NCI-H187 treated with DMSO at 0.1 percent for 48 hours (cell line): ENCODE results near the gene GALM.
"Not testable (repeated sequence)": the region's sequence is repeated elsewhere in the genome, so short reads cannot be mapped to it uniquely, and the experiment has no call there.

Experiments
- DNase-seq: peaks from one replicate; lab custom pipeline; 2025; lab: John Stamatoyannopoulos, UW

Gene GALM

DNA sequence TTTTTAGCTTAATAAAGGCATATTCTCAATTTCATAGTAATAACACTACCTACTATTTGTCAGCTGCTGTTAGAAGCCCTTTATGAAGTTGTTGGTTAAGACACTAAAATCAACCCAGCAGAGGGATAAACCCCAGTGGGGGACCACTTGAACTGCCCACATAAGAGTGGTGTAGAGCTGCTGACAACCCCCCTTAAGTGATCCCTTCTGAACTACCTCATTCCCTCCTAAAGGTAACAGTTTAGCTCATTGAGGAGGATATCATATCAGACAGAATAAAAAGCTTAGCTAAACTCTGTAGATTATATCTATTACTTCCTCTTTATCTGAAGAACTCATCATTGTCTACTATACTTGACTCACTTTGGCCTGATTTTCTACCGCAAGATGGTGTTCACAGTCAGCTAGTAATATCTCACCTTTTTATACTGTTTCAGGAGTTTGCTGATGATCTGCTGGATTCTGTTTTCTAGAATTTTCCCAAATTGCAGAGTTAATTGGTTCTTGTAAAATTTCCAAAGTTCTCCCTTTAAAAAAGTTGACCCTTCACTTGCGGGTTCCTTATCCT, 16.2 kb downstream of the GALM start:
- DNase-seq, result no peak

DNA sequence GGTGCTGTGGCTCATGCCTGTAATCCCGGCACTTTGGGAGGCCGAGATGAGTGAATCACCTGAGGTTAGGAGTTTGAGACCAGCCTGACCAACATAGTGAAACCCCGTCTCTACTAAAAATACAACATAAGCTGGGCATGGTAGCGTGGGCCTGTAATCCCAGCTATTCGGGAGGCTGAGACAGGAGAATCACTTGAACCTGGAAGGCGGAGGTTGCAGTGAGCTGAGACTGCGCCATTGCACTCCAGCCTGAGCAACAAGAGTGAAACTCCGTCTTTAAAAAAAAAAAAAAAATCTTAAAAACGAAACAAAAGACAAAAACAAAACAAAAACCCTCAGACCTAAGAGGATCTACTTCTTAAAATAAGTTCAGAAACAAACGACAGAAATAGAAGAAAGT, 16.7 kb downstream of the GALM start:
- not testable (repeated sequence) for DNase-seq

DNA sequence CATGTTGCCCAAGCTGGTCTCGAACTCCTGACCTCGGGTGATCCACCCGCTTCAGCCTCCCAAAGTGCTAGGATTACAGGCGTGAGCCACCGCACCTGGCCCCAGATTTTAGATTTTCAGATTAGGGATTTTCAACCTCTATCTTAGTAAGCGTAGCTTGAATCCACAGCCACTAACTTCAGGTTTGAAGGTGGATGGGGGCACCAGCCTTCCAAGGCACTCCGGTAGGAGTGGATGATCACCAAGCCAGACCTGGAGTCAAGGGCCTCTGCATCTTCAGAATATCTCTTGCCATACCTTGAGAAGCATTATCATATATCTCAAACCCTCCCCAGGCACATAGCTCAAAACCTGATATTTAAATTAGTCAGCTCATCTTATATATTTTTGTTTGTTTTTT, 17.9 kb downstream of the GALM start:
- DNase-seq, result no peak

DNA sequence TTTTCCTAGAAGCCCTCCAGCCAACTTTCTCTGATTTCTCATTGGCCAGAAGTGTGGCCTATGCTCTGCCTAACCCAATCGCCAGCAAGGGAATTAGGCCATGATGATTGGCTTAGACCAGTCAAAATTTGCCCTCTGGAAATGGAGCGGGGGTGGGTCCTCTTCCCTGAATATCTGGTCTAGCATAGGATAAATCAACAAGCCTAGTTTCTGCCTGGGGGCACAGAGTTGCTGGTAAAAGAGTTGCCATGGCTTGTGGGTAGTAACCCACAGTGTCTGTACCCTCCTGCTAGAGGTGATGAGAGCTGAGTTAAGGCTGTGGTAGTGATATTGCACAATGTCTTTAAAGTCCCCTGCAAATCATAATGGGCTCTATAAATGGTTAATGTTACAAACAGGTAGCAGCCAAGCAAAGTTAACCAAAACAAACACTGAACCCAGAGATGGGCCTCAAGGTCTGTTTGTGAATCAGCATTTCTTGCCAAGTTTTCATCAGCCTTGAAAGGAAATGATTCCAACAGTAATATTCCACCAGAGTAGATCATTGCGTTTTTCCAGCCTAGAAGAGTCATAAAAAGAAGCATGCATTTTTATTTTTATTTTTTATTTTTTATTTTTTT, 19.3 kb downstream of the GALM start:
- no peak for DNase-seq

DNA sequence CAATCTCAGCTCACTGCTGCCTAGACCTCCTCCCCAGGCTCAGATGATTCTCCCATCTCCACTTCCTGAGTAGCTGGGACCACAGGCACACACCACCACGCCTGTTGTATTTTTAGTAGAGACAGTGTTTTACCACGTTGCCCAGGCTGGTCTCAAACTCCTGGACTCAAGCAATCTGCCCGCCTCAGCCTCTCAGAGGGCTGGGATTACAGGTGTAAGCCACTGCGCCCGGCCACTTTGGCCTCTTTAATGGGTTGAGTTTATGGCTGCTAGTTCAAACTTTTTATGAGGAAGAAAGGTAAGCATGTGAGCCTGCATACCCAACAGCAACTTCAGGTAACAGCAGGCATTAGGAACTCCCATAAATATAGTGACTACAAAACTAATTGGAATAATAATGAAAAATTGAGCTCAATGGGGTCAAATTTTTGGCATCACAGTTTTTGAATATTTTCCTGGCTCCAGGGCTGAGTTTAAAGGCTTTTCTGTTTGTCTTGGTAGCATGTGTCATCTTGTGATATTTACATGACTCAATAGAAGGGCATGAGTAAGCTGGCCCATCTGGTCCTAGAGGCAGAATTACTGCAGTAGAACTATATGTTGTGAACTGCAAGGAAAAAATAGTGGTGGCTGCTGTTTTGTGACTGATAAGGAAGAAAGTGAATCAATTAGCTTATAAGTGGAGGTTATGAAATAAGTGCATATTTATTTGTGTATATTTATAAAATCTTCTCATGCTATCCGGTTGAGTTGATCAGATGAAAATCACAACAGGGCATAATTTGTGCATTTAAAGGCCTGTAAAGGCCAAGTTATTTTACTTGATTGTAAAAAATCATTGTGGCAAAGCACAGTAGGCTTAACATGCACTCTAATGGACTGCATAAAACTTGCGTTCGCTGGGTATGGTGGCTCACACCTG, 24.8 kb downstream of the GALM start:
- no peak for DNase-seq

DNA sequence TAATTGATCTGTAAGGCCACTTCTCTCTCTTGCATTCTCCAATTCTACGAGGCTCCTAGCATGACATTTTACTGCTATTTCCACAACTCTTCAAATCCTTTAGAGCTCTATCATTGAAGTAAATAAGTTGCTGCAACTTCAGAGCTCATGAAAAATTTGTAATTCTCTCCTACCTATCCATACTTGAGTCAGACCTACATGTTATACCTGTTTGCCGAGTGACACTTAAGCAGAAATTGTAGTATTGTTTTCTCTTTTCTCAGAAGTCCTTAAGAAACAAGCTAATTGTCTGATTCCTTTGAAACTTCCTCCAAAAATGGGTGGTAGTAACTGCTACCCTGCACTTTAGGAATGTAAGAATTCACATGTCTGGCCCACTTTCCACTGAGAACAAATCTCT, 26.1 kb downstream of the GALM start:
- DNase-seq, result no peak

DNA sequence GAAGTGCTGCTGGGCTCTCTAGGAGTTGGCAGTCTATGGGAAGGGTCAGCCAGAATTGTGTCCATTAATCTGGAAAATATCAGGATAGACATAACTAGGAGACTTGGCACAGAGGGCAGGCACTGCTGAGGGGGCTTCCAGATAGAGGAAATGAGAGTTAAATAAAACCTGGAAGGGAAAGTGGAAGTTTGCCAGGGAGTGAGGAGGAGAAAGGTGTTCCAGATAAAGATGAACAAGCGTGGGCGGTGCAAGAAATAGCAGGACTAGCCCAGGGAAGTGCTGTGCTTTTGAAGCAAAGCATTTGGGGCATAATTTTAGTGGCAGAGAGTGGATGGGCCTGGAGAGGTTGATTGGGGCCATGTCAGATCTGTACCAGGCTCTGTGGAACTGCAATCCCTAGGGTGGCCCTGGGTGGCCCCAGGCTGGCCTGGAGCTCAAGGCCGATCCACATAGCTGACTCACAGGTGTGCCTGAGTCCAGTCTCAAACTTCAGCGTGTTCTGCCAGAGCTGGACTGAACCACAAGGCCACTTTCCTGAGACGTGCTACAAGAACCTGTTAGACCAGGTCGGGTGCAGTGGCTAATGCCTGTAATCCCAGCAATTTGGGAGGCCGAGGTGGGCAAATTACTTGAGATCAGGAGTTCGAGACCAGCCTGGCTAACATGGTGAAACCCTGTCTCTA, 26.9 kb downstream of the GALM start:
- no peak for DNase-seq

DNA sequence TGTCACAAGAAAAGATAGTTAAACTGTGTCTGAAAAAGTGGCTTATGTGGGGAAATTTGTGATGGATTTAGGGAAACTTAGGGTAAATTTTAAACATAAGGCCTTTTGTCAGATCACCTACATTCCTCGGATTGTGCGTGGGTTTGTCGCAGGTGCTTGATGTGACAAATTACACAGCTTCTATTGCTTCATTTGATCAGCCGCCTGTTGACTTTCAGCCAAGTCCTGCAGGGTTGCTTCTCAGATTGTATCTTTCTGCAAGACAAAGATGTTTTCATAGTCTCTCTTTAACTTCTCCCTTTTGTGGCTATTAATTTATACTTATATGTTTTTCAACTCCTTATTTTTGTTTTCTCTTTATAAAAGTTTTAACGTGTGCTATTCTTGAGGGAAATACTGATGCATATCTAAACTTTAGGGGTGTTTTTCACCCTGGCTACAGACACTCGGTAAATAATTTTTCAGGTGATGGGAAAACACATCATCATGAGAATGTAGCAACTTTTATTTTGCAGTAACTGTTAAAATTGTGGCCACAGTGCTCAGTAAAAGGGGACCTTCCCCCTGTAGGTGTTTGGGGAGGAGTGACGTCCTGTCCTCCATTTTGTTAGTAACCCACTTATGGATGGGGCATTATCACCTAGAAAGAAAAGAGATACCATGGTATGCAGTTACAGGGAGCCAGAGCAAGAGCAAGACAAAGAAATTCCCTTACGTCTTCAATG, 31.4 kb downstream of the GALM start:
- DNase-seq, result no peak

DNA sequence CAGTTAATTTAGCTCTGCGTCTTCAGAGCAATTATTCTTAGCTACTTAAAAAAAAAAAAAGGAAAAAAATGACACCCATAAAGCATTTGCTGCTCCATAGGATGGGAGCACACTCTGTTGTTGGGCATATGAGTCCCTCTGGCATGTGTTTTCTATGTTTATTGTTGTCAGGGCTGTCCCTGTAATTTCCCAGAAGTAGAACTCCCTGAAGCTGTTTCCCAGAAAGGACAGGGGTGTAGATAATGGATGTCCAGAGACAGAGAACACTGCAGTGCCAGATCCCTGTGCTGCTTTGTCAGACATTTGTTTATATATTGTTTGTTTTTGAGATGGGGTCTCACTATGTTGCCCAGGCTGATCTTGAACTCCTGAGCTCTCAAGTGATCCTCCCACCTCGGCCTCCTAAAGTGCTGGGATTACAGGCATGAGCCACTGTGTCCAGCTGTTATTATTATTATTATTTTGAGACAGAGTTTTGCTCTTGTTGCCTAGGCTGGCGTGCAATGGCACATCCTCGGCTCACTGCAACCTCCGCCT, 32.6 kb downstream of the GALM start:
- no peak for DNase-seq

DNA sequence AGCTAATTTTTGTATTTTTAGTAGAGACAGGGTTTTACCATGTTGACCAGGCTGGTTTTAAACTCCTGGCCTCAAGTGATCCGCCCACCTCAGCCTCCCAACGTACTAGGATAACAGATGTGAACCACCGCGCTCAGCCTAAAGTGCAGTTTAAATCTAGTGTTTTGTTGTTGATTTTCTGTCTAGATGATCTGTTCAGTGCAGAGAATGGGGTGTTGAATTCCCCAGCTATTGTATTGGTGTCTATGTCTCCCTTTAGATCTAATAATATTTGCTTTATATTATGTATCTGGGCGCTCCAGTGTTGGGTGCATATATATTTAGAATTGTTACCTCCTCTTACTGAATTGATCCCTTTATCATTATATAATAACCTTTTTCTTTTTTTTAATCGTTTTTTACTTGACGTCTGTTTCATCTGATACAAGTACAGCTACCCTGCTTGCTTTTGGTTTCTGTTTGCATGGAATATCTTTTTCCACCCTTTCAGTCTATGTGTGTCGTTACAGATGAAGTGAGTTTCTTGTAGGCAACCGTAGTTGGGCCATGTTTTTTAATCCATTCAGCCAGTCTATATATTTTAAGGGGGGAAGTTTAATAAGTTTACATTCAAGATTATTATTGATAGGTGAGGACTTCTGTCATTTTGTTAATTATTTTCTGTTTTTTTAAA, 34.3 kb downstream of the GALM start:
- no peak for DNase-seq

DNA sequence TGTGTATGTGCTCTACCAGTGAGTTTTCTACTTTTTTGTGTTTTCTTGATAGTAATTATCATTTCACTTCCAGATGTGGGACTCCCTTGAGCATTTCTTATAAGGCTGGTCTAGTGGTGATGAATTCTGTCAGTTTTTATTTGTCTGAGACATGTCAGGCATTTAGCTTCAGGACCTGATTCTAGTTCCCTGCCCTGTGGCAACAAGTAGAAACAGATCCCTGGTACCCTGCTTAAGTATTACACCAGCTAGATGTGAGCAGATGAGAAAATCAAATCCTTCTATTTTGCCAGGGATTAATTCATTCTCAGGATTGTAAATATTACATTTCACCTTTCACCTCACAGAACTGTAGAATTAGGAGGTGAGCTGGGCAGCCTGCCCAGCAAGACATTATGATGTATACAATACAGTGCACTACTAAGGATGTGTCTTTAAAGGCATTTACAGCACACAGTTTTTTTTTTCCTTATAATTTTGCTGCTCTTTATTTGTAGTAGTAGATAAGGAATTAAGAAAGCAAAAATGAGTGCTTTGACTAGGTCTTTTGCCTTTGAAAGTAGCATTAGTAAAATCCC, 35.1 kb downstream of the GALM start:
- DNase-seq, result no peak

DNA sequence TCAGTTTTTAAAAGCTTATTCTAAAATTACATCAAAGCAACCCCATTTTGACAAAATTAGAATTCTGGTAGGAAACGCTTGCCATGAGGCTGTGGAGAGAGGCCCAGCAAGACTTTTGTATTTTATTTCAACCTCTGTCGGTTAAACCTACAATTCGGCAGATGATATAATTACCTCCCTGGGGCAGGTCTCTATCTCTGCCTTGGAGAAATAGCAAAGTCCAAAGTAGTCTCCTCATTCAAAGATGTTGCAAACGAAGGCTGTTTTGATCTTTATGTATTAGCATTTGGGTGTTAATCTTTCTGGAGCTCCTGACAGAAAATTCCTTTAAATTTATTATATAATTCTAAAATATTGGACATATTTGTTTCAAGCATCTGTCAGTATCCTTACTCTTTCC, 35.6 kb downstream of the GALM start:
- DNase-seq, result no peak

DNA sequence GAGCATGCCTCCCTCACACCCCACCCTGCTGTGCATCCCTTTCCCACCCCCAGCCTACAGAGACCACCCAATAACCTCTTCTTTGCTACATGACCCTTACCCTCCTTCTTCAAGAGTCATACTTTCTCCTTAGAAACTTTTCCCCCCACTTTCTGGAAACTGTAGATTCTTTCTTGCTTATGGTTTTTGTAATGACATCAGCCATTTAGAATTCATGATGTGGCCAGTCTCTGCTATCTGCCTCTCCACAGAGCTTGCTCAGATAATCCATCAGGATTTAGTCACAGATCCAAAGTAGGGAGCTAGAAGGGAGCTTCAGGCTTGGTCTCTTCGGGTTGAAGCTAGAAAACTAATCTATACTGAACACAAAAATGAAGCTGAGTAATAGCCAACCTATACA, 36.5 kb downstream of the GALM start:
- DNase-seq, result no peak

DNA sequence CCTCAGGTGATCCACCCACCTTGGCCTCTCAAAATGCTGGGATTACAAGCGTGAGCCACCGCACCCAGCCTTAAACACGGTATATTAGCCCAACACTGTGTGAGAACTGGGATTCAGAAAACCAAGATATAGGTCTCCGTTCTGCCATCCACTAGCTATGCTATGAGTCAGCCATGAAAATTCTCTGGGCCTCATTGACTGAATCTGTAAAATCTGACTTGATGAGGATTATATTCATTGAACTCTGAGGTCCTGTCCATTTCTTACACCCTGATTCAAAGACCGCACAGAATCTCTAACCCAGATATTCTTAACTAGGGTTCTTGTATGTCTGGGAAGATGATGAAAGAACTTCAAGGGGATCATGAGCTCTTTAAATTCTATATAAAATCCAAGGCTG, 37.4 kb downstream of the GALM start:
- not testable (repeated sequence) for DNase-seq

DNA sequence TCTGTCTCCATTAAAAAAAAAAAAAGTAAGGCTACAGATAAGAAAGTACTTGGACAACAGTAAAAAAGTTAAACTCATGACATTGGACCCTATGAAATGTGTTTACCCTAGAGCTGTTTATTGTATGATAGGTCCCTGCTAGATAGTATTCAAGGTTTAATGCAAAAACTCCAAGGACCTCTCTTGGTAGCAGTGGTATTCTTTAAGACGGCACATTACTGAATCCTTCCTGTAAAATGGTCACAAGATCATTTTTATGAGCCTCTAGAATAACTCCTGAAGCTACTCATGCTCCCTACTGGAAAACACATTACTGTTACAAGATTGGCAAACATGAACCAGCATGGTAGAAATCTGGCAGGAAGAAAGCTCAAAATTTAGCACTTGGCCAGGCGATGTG, 38.8 kb downstream of the GALM start:
- no peak for DNase-seq

DNA sequence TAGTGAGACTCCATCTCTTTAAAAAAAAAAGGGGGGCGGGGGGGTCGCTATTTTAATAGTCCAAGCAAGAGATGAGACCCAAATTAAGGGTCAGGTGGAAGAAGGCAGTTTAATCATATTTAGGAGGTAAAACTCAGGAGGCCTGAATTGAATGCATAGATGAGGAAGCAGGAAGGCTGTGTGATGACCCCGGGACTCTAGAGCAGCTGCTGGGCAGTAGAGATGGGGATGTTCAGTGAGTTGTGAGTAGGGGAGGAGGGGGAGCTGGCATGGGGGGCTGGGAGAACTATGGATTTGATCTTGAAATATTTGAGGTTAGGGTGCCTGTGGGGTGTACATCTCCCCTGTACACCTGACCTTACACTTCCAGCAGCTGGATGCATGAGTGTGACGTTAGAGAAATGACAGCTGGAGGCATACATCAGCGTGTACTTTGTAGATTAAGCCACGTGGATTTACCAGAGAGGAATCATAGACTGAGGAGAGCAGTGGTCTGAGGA, 41.0 kb downstream of the GALM start:
- DNase-seq, result no peak

DNA sequence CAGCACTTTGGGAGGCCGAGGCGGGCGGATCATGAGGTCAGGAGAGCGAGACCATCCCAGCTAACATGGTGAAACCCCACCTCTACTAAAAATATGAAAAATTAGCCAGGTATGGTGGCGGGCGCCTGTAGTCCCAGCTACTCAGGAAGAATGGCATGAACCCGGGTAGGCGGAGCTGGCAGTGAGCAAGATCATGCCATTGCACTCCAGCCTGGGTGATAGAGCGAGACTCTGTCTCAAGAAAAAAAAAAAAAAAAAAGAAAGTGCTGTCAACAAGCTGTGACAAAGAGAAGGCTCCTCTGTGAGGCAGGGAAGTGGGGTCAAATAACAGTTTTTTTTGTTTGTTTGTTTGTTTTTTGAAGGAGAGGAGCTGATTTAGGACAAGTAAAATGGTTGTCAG, 42.6 kb downstream of the GALM start:
- not testable (repeated sequence) for DNase-seq

DNA sequence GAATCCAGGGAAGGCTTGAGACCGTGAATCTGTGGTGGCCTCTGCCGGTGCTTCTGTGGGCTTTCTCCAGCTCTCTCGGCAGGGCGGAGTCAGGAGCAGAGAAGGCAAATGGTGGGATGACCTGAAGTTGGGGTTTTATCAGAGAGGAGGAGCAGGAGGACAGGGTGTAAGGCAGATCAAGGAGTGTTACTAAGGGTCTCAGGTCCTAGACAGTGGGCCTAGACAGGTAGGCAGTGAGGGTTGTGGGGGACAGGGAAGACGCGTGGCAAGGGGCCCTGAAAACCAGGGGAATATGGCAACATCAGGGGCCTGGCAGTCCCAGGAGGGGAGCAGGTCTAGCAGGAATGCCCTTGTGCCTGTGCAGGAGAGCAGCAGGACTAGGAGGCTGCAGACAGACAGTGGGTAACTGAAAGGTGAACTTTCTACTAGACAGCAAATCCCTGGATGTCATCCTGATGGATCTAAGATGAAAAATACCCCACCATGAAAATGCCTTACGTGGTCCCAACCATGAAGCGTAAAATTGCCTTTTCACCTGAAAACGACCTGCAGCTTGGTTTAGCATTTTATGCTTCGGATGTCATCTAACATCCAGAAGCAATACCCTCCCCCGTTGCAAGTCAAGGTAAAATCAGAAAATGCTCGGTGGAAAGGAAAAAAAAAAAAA, 43.1 kb downstream of the GALM start:
- DNase-seq, result no peak

DNA sequence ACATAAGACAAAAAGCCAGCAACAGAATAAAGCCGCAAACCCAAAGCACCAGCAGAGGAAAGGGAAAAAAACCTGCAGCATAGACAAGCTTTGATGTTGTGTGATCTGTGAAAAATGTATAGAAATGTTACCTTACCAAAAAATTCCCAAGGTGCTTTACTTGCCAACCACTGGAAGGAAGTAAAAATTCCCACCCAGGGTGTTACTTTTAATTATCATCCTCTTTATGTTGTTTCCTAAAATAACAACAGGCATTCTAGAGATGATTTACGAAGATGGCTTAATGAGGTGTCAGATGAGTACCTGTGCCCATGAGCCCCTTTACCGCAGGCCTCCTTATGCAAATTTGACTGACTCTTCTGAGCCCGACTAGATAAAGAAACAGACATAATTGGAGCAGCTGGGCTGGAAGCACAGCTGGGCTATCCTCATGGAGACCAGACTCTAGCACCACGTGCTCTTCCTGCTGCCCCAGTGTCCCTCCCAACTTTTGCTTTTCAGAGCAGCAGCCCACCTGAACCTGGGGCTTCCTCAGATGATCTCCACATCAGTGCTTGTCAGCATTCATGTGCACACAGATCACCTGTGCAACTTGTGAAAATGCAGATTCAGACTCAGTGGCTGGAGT, 43.8 kb downstream of the GALM start:
- no peak for DNase-seq

DNA sequence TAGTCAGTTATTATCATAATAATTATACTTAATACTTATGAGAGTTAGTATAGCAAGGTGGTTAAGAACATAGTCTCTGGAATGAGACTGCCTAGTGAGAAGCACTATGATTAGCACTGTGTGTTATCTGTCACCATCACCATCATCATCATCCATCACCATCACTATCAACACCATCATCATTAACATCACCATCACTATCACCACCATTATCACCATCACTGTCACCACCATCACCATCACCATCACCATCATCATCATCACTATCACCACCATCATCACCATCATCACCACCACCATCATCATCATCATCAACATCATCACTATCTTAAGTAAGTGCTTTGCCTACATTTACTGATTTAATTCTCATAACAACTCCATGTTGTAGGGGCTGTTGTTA, 45.6 kb downstream of the GALM start:
- no peak for DNase-seq
